ENCODE measurements around the gene SCEL.

DNA sequence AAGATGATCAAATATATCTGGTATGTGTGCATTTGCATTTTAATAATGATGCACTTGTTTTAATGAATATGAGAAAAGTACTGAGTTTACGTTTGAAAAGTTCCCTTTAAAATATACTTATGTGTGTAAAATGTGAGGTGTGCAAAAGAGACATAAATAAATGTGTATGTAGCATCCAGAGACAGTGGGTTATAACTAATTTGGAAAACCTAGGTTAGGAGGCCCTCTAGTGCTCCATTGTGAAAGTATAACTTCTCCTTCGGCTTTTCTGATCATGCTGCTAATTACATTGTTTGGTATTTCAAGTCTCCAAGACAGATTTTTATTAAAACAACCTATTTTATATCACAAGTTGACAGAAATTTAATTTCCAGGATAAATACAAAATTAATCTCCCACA lies 30.1 kb downstream of the SCEL start:
- no peak for TF ChIP-seq POLR2A (IDR thresholded peaks at IDR 0.05)
- TF ChIP-seq, protein P1, sequence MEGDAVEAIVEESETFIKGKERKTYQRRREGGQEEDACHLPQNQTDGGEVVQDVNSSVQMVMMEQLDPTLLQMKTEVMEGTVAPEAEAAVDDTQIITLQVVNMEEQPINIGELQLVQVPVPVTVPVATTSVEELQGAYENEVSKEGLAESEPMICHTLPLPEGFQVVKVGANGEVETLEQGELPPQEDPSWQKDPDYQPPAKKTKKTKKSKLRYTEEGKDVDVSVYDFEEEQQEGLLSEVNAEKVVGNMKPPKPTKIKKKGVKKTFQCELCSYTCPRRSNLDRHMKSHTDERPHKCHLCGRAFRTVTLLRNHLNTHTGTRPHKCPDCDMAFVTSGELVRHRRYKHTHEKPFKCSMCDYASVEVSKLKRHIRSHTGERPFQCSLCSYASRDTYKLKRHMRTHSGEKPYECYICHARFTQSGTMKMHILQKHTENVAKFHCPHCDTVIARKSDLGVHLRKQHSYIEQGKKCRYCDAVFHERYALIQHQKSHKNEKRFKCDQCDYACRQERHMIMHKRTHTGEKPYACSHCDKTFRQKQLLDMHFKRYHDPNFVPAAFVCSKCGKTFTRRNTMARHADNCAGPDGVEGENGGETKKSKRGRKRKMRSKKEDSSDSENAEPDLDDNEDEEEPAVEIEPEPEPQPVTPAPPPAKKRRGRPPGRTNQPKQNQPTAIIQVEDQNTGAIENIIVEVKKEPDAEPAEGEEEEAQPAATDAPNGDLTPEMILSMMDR (IDR thresholded peaks at IDR 0.05), result peak in 5 of 6 experiments; percentile 30 to 54 (median 39)

All from esophagus squamous epithelium (tissue), 4 donors.